HG03108 (cell line): ENCODE results near the gene RABGAP1L.
"Not testable (repeated sequence)": the region's sequence is repeated elsewhere in the genome, so short reads cannot be mapped to it uniquely, and the experiment has no call there.

ENCODE experiments used
- ATAC-seq: cut with Tn5 transposase; IDR thresholded peaks from one replicate; pipeline ENCODE4 v1.9.1; 2021; ENCODE audit warnings: moderate library complexity; ENCODE audit not compliant: unreplicated experiment

Gene RABGAP1L

DNA sequence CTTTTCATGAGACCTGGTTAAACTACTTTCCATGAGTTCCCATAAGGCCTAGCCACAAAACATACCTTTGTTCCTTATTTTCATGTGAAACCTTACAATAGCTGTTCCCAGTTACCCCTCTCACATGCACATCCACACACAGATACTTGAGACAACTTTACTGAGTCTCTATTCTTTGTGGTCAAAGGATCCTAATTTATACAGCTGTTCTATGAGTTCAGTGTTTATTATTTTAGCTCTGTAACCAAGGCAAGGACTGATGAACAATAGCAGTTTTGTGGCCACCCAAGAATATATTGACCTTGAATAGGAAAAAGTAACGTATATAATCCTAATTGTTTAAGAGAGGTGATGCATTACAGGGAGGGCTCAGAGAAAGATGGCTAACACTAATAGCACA, 679.9 kb downstream of the RABGAP1L start:
- ATAC-seq = no peak

- no peak for ATAC-seq
Measured at GRCh38 chr1:174841747-174842146, 682.4 kb downstream of the RABGAP1L start.

GRCh38 chr1:174848593-174849560, 689.6 kb downstream of the RABGAP1L start:
- not testable (repeated sequence) for ATAC-seq

DNA sequence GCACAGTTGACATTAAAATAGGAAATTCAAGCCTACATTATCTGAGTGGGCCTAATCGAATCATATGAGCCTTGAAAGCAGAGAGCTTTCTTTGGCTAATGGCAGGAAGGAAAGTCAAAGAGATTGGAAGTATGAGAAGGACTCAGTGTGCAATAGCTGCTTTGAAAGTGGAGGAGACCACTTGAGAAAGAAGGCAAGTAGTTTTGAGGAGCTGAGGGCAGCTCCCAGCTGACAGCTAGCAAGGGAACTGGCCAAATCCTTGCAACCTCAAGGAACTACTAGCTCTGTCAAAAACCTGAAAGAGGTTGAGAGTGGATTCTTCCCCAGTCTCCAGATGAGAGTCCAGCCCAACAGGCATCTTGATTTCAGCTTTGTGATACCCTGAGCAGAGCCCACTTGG, 691.4 kb downstream of the RABGAP1L start:
- ATAC-seq = no peak

GRCh38 chr1:174858301-174858700, 699.0 kb downstream of the RABGAP1L start:
- no peak for ATAC-seq

DNA sequence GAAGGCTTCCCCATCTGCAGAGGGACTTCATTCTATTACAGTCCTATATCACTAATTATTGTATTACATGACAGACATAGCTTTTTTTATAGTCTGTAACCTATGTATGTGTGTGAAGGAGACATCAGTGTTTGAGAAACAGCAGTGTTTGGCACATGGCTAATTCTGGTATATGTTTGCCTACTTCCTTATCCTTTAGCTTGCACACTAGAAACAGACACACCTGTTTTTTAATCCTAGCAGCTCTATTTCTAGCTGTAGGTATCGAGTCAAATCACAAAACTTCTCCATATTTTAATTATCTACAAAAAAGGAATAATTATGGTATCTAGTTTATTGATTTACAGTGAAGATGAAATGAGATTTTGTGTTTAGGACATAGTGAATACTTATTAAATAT, 711.0 kb downstream of the RABGAP1L start:
- no peak for ATAC-seq

- no peak for ATAC-seq
Measured at GRCh38 chr1:174871886-174872285, 712.6 kb downstream of the RABGAP1L start.

DNA sequence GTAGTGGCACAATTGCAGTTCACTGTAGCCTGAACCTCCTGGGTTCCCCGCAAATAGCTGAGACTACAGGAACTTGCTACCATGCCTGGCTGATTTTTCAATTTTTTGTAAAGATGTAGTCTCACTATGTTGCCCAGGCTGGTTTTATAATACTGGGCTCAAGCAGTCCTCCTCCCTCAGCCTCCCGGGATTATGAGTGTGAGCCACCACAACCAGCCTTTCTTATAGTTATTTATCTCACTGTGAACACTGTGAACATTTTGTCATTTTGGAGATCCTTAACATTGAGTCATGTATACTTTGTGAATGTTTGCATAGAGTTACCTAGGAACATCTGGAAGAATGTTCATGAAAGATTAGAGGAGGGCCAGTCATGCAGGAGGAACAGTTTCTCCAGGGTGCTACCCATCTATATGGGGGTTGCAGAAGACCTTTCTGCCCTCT, 713.3 kb downstream of the RABGAP1L start:
- no peak for ATAC-seq

DNA sequence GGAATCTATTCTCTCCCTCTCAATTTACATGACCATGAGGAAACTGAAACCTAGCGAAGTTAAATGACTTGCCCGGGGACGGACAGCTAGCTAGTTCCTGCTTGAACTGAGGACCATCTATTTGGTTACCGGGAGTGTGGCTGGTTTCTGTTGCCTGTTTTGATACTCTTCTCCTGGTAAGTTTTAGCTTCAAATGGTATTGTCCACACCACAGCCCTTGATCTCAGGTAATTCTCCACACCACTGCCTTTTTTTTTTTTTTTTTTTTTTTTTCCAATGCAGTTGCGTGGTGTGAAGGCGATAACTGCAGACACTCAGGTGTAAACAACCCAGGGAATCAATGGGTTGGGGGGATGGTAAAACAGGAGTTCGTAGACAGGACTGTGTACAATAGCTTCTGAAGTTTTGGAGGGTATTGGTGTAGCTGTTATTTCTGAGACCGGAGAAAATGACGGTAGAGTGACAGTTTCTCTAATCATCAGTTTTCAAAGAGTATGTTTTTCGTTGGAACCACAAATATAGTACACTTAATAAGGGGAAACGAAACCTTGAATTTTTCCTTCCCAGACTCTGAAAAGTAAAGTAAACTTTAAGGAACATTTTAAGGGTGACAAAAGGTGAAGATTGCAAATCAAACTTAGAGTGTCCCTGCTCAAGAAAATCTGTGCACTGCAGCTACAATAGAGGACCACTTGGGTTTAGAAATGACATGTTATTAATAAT, 715.2 kb downstream of the RABGAP1L start:
- peak; percentile 51 for ATAC-seq

DNA sequence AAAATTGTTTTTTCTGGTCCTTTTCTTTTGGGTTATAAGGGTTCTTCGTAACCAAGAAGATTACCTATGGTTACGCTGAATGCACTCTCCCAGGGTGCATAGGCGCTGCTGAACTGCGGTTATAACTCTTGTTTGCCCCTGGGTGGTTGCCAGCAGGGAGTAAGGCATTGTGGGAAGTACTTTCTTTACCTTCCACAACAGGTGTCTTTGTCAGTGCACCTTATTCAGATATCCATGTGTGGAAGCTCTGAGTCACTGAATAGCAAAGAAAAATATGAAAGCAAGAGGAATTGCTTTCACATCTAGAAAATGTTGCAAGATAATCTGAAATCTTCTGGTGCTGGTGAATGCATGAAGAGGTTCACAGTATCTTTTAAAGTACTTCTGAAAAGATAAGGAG, 716.0 kb downstream of the RABGAP1L start:
- ATAC-seq = no peak

DNA sequence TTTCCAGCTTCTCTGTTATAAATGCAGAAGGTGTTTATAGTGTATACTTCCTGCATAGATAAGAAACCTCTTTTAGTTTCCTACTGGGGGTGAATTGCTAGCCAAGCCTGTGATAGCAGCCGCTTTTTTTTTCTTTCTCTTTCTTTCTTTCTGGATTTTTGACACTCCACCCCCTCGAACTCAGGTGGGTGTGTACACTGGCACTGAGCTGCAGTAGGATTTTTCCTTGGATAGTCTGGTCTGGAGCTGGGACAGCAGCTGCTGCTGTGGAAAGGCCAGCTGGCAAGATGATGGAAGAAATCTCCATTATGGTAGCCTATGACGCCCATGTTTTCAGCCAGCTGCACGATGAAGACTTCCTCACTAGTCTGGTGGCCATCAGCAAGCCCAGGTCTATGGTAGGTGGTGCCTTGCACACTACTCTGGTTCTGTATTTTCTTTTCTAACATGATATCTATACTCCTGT, 717.9 kb downstream of the RABGAP1L start:
- no peak for ATAC-seq

DNA sequence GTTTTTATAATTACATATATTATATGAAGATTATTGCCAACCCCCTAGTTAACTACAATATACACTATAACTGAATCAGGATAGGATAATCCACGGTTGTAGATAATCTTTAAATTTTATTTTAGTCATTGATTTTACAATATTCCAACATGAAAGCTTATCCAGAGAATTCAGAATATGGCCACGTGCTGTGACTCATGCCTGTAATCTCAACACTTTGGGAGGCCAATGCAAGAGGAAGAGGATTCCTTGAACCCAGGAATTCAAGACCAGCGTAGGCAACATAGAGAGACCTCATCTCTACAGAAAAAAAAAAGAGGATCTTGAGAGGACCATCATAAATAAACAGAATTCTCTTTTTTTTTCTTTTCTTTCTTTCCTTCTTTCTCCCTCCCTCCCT, 720.9 kb downstream of the RABGAP1L start:
- ATAC-seq = no peak

DNA sequence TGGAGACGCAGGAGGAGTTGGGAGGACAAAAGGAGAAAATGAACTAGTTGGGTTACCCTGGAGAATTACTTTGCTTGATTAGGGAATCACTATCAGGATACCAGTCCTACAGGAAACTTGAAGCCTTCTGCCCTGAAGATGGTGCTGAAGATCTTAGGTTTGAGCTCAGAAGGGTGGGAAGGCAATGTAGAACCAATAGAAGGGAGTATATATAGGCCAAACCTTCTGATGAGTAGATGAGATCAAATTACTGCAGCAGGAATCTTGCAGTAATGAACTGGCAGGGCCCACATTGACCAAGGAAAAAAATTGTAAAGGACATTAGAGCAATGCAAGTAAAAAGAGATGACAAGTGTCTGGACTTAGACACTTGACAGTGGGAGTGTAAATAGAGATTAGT, 724.1 kb downstream of the RABGAP1L start:
- no peak for ATAC-seq

DNA sequence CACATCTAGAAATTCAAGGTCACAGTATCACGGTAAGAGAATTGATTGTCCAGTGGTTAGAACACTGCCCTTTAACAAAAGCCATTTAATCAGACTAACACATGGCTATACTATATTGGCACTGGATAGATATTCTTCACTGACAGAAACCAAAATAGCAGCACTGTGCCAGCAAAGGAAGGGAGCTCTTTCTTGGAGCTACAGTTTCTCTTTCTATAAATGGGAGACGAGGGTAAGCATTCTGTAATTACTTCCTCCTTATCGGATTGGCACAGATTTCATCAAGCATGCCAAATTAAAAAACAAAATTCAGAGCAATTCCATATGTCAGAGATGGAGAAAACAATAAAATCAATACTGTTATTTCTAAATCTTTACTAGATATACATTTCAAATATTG, 724.7 kb downstream of the RABGAP1L start:
- ATAC-seq = no peak

DNA sequence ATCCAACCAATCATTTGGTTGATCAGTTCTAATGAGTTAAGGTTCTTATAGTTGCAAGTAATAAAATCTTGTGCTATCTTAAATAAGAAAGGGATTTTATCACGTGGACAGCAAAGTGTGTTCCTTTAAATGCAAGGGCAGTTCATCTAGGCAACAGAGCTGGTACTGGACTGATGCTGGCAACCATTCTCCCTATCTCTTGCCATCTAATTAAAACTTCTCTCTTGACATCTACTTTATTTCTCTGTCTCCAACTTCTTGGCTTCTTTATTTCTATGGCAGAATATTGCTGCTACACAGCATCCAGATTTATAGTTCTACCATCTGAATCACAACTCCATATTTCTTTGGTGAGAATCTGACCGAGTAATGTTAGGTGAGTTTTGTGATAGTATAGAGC, 725.2 kb downstream of the RABGAP1L start:
- ATAC-seq = no peak

GRCh38 chr1:174890024-174890423, 730.7 kb downstream of the RABGAP1L start:
- no peak for ATAC-seq

DNA sequence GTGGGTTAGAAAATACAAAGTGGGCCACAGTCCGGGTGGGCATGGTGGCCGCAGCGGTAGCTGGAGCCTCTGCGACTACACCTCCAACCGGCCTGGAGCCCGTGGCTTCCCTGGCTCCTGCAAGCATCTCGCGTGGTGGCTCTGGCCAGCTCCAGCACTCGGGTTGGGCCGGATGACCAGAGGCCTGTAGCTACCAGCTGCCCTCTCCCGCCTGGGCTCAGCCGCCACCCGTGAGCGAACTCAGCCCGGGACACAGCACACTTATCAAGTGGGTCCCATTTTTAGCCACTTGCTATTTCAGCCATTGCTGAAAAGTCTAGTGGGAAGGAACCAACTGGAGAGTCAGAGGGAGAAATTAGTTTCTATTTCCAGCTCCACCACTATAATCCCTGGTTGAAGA, 732.7 kb downstream of the RABGAP1L start:
- ATAC-seq = no peak

- no peak for ATAC-seq
Measured at GRCh38 chr1:174894117-174894762, 734.9 kb downstream of the RABGAP1L start.

- not testable (repeated sequence) for ATAC-seq
Measured at GRCh38 chr1:174895610-174896009, 736.3 kb downstream of the RABGAP1L start.

DNA sequence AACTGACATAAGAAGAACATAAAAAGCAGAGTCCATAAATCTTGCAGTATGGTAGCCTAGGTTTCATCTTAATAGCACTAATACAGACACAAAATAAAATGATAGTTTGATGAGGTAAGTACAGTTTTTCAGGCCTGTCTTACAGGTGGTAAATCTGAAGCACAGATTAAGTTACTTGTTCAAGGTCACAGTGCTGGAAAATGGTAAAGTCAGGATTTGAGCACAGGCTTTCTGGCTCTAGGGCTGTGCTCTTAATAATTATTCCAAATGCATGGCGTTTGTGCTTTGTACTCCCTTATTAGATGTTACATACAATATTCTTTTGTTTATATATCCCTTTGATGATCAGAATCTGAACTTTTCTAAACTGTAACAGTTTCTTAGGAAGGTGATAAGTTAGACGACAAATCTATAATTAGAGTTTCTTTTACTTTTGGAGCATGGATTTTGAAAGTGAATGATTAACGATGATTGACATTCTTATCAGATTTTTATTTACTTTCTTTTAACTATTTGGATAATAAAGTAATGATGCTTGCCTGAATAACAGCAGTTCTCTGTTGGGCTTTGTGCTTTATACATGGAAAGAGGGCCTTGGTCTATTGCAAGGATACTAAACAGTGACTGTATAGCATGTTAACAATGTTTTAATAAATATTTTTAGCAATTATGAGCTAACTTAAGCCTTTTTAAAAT, 738.9 kb downstream of the RABGAP1L start:
- ATAC-seq = no peak

DNA sequence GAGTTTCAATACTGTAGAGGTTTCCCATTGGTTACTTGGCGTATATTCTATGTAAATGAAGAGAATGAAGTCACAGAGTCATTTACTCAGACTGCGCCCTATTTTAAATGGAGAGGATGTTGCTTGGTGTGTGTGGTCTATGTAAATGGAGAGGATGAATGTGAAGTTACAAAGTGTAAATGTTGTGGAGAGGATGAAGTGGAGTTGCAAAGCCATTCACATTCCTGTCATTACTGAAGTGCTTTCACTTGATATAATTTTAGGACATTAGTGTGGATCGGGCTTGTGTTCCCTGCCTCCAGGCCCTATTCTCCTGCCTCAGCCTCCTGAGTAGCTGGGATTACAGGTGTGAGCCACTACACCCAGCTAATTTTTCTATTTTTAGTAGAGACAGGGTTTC, 741.0 kb downstream of the RABGAP1L start:
- no peak for ATAC-seq
